Stimulated activated CD4-positive, alpha-beta T cell treated with anti-CD3 and anti-CD28 coated beads, TNF-alpha, amount 100 ng/mL, for 4 hours (primary cell): ENCODE data around the gene EPHA7.

Experiments used
- DNase-seq, 3 experiments: peaks; one replicate each; pipeline ENCODE4 v3.0.0-alpha.2; 2020; ENCODE audit warnings: low read depth in 3 of 3

EPHA7 gene

DNA sequence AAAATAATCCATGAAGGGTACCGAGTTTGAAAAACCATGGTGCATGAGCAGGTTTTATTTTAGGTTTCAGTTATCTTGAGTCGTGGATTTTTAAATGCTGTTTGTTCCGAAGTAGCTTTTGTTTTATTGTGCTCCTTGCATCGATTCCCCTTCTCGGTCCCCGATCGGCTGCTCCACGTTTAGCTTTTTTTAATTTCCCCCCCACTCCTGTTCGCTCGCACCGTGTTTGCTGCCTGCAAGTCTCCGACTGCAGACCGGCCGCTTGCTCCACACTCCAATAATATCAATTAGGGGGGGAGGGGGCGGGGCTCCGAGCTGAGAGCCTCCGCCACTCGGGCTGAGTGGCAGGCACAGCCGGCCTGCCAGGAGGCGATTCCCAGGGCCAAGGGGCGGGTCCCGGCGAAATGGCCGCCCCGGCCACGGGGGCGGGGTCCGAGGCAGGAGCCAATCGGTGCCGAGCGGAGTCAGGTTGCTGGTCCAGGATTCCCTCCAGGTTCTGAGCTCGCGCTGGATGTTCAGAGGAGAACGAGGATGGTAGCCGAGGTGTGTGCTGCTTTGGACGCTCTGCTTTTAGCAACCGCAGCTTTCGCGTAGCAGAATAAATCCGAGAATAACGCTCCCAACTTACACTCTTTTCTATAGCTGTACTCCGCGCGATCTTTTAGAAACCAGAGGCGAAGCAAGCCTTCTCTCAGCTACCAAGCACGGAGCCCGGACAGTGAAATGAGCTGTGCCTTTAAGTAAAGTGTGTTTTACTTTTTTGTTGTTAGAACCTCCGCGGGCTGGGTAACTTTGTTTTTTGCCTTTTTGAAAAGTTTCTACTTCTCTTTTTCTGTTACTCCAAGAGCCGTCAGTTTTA, at the start of gene EPHA7:
EPHA7 (minus strand) TSS at position 256 of the 859 bp plus-strand sequence; CDS start at position 38, 218 bp downstream.
- no peak for DNase-seq

- DNase-seq = no peak
These were observed 48.9 kb upstream of the EPHA7 start for GRCh38 chr6:93468291-93468690.

GRCh38 chr6:93454533-93454932, 35.2 kb upstream of the EPHA7 start:
- DNase-seq = no peak

- no peak for DNase-seq
These were observed 34.6 kb upstream of the EPHA7 start for GRCh38 chr6:93453956-93454355.

DNA sequence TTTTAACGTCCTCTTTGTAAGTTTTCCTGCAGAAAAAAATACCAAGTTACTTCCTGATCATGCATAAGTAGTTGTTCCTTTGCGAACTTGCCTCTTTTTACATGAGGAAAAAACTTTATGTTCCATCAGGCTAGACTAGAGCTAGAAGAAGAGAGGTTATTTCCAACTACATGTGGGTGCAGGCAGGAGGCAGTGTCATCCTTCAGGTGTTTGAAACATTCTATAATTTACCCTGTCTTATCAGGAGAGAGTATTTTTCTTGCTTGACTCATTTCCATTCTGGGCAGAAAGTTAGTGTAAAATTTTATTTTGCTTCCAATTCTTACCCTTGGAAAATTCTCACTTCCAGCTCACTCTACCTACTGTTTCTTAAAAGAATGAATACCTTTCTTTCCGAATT, 28.5 kb upstream of the EPHA7 start:
- no peak for DNase-seq

GRCh38 chr6:93437491-93437890, 18.1 kb upstream of the EPHA7 start:
- no peak for DNase-seq

GRCh38 chr6:93433592-93433991, 14.2 kb upstream of the EPHA7 start:
- no peak for DNase-seq

DNA sequence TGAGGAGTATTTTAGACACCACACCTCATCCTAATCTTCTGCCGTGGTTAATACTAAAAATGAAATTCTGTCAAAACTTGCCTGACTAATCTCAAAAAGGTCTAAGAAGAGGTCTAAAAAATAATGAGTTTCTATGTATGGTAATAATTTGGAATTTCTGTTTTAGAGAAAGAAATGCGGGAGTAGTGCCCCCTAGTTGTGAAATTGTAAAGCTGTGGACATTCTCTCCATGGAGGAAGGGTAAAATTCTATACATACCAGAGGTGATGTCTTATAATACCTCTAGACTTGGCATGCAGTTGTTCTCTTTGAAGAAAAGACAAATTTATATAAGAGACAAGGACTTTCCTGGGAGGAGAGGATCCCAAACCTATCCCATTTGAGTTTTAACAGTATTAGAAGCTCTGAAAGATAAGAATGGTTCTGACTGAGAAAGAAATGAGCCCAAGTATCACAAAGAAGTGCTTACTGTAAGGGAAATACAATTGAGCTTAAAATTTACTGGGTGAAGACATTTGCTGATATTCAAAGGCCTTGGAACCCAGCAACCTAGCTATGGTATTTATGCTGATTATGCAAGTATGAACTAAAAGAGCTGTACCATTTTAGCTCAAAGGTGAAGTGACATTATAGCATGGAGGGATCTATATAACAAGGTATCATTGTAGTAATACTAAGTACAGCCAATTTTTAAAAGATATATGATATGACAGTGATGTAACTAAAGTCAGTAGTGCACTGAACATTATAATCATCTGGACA, 5.1 kb upstream of the EPHA7 start:
- no peak for DNase-seq

- no peak for DNase-seq
These were observed 4.2 kb upstream of the EPHA7 start for GRCh38 chr6:93423542-93423941.

DNA sequence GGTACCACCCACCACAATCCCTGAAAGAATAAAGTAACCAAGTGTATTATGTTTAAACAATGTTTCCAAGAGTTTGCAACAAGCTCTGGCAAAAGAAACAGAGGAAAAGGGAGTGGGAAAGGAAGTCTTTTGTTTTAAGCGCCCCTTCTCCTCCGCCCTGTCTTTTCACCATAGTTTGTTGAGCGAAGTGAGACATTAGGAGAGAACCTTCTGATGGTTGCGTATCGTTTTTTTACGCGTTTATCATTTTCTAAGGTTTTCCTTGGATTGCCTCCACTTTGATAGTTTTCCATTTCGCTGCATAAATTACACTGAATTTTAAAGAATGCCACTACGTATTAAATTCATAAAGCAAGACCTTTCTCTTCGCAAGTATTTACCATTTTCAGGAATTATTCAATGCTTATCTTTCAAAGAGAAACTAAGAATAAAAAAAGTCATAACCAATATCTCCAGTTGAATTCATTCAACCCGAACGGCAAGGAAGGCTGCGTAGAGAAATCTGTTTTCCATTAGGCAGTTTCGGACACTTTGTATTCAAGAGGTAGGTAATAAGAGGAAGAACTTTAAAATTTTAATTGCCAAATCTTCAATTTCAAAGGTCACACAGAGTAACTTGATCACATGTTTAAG, 920 bp upstream of the EPHA7 start:
- DNase-seq = no peak

DNA sequence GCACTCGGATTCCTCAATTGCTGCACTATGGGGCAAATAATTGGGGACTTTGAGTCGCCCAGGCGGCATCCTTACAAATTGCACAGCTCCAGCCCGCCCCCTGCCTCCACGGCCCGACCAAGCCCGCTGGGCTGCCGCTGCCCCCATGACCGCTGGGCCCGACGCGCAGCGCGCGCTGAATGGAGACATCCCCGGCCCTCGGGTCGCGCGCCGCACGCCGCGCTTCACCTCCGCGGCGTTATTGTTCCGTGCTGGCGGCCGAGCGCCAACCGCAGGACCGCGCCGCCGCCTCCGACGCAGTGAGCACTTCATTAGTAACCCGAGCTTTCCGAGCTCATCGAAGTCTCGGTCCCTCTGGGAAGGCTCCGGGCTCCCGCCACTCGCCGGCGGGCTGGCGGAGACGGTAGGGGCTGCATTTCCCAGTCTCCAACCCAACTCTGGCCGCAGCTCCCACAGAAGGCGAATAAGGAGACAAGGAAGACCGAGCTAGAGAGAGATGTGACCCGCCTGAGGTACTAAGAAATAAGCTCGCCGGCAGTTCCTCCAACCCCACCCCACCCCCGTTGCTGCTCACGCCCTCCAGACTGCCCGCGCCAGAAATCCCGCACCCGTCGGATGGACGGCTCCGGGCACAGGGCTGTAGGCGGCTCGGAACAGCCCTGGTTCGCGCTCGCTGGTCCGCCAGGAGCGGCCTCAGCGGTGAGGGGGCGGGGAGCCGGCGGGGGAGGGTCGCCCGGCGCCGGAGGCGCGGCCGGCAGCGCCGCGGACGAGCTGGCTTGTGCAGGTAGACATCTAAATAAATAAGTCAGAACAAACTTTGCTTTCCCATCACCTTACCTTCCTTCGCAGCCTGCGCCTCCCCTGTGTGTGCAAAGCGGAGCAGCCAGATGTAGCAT, 703 bp downstream of the EPHA7 start:
- DNase-seq = no peak

GRCh38 chr6:93418033-93418407, 1.3 kb downstream of the EPHA7 start:
- DNase-seq = no peak

DNA sequence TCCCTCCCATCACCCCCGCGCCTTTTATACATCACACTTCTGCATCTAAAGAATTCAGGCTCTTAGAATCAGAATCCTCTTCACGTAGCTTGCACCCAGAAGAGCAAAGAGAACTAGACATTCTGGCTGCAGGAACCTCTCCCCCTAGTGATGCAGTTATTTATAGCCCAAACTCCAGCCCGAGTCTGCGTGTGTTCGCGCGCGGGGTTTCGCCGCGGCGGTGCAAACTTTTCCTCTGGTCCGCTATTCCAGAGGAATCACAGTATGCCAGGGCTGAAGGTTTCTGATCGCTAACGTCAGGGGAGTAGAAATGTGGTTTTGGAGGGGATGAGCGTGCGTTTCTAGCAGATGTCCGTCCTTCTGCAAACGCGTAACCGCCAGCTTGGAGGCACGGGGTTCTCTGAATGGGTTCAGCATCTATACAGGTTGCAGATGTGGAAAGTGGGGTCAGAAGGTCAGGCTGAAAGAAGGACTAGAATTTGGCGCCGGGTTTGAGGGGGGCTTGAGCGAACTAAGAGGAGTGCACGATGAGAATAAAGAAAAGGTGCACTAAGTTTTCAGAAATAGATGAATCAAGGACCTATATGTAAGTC, 1.8 kb downstream of the EPHA7 start:
- no peak for DNase-seq

DNA sequence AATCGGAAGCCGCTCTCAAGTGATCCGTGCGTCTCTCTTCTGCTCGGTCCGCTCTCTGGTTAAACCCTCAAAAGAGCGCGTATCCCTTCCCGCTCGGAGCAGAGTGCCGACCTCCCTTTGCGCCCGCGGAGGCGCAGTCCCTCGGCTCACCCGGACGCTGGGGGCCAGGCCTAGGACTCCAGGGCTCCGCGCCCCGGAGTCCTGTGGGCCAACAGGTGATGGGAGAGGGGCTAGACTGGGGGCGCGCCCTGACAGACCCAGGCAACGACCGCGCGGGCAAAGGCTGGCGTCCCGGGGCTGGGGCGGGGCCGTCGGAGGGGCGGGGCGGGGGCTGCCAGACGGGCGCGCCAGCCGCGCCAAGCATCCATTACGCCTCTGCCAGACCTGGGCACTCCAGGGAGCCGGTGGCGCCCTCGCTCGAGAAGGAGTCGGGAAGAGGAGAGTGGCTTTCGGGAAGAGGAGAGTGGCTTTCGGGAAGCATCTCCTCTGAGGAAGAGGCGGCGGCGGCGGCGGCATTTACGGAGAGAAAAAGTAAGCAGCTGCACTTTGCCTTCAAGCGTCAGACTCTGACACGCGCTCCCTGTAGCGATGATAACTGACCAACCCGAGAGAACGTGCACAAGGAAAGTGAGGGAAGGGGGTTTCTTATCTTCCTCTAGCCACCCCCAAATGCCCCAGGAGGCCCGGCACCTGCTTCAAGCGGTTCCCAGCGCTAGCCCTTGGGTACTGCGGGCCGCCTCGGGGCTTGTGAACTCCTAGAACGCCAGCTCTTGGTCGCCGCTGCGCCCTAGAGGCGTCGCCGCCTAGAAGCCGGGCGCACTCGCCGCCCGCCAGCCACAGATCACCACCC, 2.6 kb downstream of the EPHA7 start:
- no peak for DNase-seq

- DNase-seq = no peak
These were observed 6.2 kb downstream of the EPHA7 start for GRCh38 chr6:93413190-93413589.

DNA sequence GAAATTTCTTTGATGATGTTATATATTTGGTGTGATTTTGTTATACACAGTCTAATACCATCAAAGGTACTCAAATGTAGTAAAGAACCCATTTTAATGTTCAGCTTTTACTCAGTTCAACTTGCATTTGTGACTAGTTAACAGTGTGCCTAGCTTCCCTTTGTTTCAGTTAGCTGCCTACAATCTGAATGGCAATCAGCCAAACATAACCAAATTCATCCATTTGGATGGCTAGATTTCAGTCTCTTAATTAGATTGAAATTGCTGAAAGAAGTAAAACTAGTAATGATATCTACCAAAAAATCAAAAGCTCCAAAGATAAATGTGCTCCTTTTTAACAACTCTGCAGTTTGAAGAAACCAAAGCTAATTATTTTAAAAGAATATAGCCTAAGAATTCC, 6.9 kb downstream of the EPHA7 start:
- DNase-seq = no peak

DNA sequence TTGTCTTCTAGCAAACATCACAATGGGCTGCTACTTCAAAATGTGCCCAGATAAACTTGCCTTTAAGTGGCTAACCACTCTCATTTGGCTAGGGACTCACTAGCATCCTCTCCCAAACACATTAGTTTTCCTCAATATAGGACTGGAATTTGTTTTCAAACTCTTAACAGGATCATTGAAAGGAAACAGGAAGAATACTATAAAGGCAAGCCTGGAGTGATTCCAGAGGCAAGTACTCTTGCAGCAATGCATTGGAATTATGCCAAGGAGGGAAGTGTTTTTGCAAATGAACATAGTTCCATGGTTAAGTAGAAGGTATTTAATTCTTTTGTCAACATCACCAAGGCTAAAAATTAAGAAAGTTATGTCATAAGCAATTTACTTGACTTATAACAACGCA, 12.2 kb downstream of the EPHA7 start:
- DNase-seq = no peak

DNA sequence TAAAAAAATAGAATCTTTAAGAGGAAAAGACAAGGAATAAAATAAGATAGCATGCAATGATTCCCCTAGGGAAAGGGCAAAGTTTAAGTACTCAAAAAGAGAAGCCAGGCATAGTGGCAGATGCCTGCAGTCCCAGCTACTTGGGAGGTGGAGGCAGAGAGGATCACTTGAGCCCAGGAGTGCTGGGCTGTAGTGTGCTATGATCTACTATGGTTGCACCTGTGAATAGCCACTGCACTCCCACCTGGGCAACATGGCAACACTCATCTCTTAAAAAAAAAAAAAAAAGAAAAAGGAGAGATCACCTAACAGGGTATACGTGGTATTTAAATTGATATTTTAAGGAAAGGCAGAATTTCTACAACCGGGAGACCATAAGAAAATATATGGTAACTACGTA, 16.0 kb downstream of the EPHA7 start:
- DNase-seq = no peak

DNA sequence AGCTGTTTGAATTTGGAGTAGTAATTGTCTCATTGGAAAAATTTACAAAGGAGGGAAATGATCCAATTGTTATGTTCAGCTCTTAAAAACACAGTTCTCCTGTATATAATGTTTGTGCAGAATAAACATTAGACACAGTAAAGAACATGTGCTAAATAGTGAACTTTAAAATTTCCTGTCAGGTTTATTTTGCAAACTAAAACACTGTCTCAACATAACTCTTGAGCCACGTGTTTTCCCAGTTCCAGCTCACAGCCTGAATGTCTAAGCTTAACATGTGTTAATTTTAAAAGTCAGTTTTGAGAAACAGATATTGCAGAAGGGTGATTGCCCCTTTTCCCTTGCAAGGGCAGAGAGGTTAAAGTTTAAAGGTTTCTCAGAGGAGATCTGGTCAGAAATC, 20.6 kb downstream of the EPHA7 start:
- DNase-seq = no peak

DNA sequence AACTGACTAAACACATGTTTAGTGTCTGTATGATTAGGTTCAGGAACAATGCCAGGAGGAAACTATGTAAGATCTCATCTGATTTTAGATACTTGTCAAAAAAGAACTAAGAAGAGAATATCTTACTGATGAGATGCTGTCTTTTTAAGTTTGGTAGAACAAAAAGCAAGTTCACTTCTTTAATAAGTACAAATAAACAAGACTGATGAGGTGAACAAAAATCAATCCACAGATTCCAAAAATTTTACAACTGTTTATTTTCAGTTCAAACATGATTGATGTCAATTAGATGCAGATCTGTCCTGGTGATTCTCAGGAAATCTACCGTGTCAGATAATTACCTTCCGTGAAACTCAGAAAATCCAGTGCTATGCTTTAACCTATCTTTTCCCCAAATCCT, 24.9 kb downstream of the EPHA7 start:
- DNase-seq = no peak
